ENCODE measurements around the gene NR4A1. TPM values are rescaled to one million over a fixed set of nuclear protein-coding genes. Genes with fewer than 3 reads are reported as not detected.
A peak's percentile ranks its signal among the peaks of the same experiment; 100 is the strongest.

Gene NR4A1
- total RNA-seq, 1 donor from 2014 or later, result 24.2 TPM

GRCh38 chr12:52023182-52023975 lies 27.9 kb upstream of the NR4A1 start:
- CTCF ChIA-PET, result interaction anchor here (0.7 to 13.2 kb wide), 20 partner anchors 8 to 100 kb away, joined by 3 to 342 read pairs (median 5); partner anchors contain the start of genes ATG101, NR4A1, SMIM41 and TAMALIN
- Mint-ChIP-seq H3K27ac (no peak overlapping the region), H3K27me3 (no peaks in the 10 kb centered on the region), H3K36me3 (ENCODE audit: low read depth) (no peaks in the 10 kb centered on the region), H3K9me3 (no peaks in the 10 kb centered on the region), H3K4me3 (peak overlapping the region; percentile 81), H3K4me1 (peaks cover 57% of the 10 kb centered on the region)
- POLR2A ChIA-PET, result interaction anchor here (0.7 to 7.5 kb wide), 9 partner anchors 9 to 345 kb away, joined by 3 to 217 read pairs (median 15); partner anchors contain the start of genes ATG101, NR4A1 and TAMALIN
- DNase-seq, result peak; percentile 92
- TF ChIP-seq, protein P1, sequence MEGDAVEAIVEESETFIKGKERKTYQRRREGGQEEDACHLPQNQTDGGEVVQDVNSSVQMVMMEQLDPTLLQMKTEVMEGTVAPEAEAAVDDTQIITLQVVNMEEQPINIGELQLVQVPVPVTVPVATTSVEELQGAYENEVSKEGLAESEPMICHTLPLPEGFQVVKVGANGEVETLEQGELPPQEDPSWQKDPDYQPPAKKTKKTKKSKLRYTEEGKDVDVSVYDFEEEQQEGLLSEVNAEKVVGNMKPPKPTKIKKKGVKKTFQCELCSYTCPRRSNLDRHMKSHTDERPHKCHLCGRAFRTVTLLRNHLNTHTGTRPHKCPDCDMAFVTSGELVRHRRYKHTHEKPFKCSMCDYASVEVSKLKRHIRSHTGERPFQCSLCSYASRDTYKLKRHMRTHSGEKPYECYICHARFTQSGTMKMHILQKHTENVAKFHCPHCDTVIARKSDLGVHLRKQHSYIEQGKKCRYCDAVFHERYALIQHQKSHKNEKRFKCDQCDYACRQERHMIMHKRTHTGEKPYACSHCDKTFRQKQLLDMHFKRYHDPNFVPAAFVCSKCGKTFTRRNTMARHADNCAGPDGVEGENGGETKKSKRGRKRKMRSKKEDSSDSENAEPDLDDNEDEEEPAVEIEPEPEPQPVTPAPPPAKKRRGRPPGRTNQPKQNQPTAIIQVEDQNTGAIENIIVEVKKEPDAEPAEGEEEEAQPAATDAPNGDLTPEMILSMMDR (IDR thresholded peaks at IDR 0.05), result peak; percentile 86
- peak; percentile 63 for ATAC-seq (ENCODE audit: low read depth)
- intact Hi-C loops (cut with micrococcal nuclease), result loop anchor here (1.0 to 5.0 kb wide), 4 partner anchors 17 to 983 kb away; partner anchors contain the start of genes EIF4B, SLC4A8 and TAMALIN

GRCh38 chr12:52023976-52024688 lies 27.1 kb upstream of the NR4A1 start:
- ChIA-PET CTCF (interaction anchor here (0.7 to 13.2 kb wide), 17 partner anchors 7 to 491 kb away, joined by 3 to 342 read pairs (median 17); partner anchors contain the start of genes ATG101, NR4A1, SMIM41 and TAMALIN), POLR2A (interaction anchor here (0.6 to 7.5 kb wide), 11 partner anchors 9 to 345 kb away, joined by 3 to 217 read pairs (median 22); partner anchors contain the start of genes ATG101, NR4A1 and TAMALIN)
- Mint-ChIP-seq H3K36me3 (ENCODE audit: low read depth) (no peaks in the 10 kb centered on the region), H3K4me1 (peaks cover 57% of the 10 kb centered on the region), H3K27ac (no peak overlapping the region), H3K9me3 (no peaks in the 10 kb centered on the region), H3K27me3 (no peaks in the 10 kb centered on the region), H3K4me3 (peak overlapping the region; percentile 81)
- TF ChIP-seq, protein P1 (IDR thresholded peaks at IDR 0.05), result peak; percentile 33
- ATAC-seq (ENCODE audit: low read depth), result no peak
- no peak for DNase-seq
- intact Hi-C loops (cut with micrococcal nuclease), result loop anchor here (1.0 to 5.0 kb wide), 5 partner anchors 18 to 983 kb away; partner anchors contain the start of genes EIF4B, SLC4A8 and TAMALIN

GRCh38 chr12:52024845-52025230 lies 26.4 kb upstream of the NR4A1 start:
- DNase-seq (no peak), ATAC-seq (ENCODE audit: low read depth) (no peak)
- Mint-ChIP-seq H3K27me3 (no peaks in the 10 kb centered on the region), H3K9me3 (no peaks in the 10 kb centered on the region), H3K36me3 (ENCODE audit: low read depth) (no peaks in the 10 kb centered on the region), H3K27ac (no peak overlapping the region), H3K4me1 (peaks cover 57% of the 10 kb centered on the region), H3K4me3 (peak overlapping the region; percentile 86)
- ChIA-PET POLR2A (interaction anchor here (0.6 to 7.5 kb wide), 12 partner anchors 11 to 145 kb away, joined by 3 to 217 read pairs (median 18); partner anchors contain the start of genes ATG101, NR4A1 and TAMALIN), CTCF (interaction anchor here (0.7 to 13.2 kb wide), 27 partner anchors 9 to 981 kb away, joined by 3 to 342 read pairs (median 7); partner anchors contain the start of genes ATG101, EIF4B, NR4A1 and SMIM41)
- TF ChIP-seq, protein P1 (IDR thresholded peaks at IDR 0.05), result no peak
- intact Hi-C loops (cut with micrococcal nuclease), result loop anchor here (1.0 to 5.0 kb wide), 8 partner anchors 8 to 603 kb away; partner anchors contain the start of genes ATG101, NR4A1 and SLC4A8

DNA sequence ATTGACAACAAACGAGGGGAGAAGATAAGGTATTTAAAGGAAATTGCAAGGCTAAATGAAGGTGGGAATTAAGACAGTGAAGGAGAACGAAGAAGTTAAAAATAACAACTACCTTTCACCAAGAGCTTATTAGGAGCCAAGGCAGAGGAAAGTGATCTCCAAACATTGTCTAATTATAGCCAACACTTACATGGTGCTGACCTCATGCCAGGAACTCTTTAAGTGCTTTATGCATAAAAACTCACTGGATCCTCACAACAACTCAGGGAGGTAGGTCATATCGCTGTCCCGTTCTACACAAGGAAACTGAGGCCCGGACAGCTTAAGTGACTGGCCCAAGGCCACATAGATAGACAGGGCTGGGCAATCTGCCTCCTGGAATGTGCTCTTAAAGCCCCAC lies 25.0 kb upstream of the NR4A1 start:
- H3K4me3 Mint-ChIP-seq, result no peak overlapping the region
- ChIA-PET CTCF (interaction anchor here (1.1 to 13.2 kb wide), 20 partner anchors 8 to 98 kb away, joined by 3 to 342 read pairs (median 16); partner anchors contain the start of genes ATG101, NR4A1, SMIM41 and TAMALIN), POLR2A (interaction anchor here (0.7 to 7.5 kb wide), 8 partner anchors 11 to 92 kb away, joined by 3 to 217 read pairs (median 30); partner anchors contain the start of genes ATG101, NR4A1 and TAMALIN)

More for the DNA sequence above, 25.0 kb upstream of the NR4A1 start:
- TF ChIP-seq, protein P1 (IDR thresholded peaks at IDR 0.05), result no peak
- DNase-seq, result no peak
- no peaks in the 10 kb centered on the region for H3K36me3 Mint-ChIP-seq (ENCODE audit: low read depth)
- no peaks in the 10 kb centered on the region for H3K27me3 Mint-ChIP-seq
- H3K9me3 Mint-ChIP-seq, result no peaks in the 10 kb centered on the region
- H3K27ac Mint-ChIP-seq, result peak overlapping the region; percentile 83
- ATAC-seq (ENCODE audit: low read depth), result no peak
- intact Hi-C loops (cut with micrococcal nuclease), result no loop called here
- H3K4me1 Mint-ChIP-seq, result peaks cover 44% of the 10 kb centered on the region
